Liver (tissue), 3 donors: ENCODE data around the gene WASF1.

Experiments used
- CTCF ChIP-seq: fragments of 150-350 bp; IDR thresholded peaks from 2 replicates; pipeline ENCODE4 v1.5.1; 2017; ENCODE audit warnings: improper control_type of control experiment, low read depth, low read length; ENCODE audit not compliant: missing input control
- EGR1 ChIP-seq, 2 donors: IDR thresholded peaks; 2 replicates each; pipeline ENCODE4 v1.6.1; 2016 to 2018; ENCODE audit warnings: antibody characterized with exemption in 2 of 2, low read depth in 2 of 2
- FOXA1 ChIP-seq: IDR thresholded peaks from 2 replicates; pipeline ENCODE4 v1.6.1; 2016; ENCODE audit warnings: antibody characterized with exemption
- HNF4A ChIP-seq, 2 donors: conservative IDR thresholded peaks; 2 replicates each; pipeline ENCODE4 v1.6.1; 2016; ENCODE audit warnings: antibody characterized with exemption in 2 of 2, mild to moderate bottlenecking in 2 of 2
- HNF4G ChIP-seq: IDR thresholded peaks from 2 replicates; pipeline ENCODE4 v1.6.1; 2016; ENCODE audit warnings: antibody characterized with exemption
- JUND ChIP-seq, 2 donors: IDR thresholded peaks; 2 replicates each; pipeline ENCODE4 v1.6.1; 2016; ENCODE audit warnings: antibody characterized with exemption in 2 of 2
- RAD21 ChIP-seq, 2 donors: IDR thresholded peaks; 2 replicates each; pipeline ENCODE4 v1.6.1; 2016; ENCODE audit warnings: antibody characterized with exemption in 2 of 2, mild to moderate bottlenecking in 2 of 2
- RXRA ChIP-seq, 2 donors: IDR thresholded peaks; 2 replicates each; pipeline ENCODE4 v1.6.1; 2017 to 2018; ENCODE audit warnings: antibody characterized with exemption in 2 of 2, mild to moderate bottlenecking in 1 of 2
- TAF1 ChIP-seq: conservative IDR thresholded peaks from 2 replicates; pipeline ENCODE4 v1.6.1; 2016; ENCODE audit warnings: antibody characterized with exemption, mild to moderate bottlenecking
- ZBTB33 ChIP-seq: IDR thresholded peaks from 2 replicates; pipeline ENCODE4 v1.6.1; 2016; ENCODE audit warnings: antibody characterized with exemption
- TF ChIP-seq, protein P1 (sequence below): IDR thresholded peaks from 2 replicates; pipeline ENCODE4 v1.6.1; 2016; ENCODE audit warnings: antibody characterized with exemption
- TF ChIP-seq, protein P2 (sequence below): IDR thresholded peaks from 2 replicates; pipeline ENCODE4 v1.6.1; 2016; ENCODE audit warnings: antibody characterized with exemption
- TF ChIP-seq, protein P3 (sequence below): IDR thresholded peaks from 2 replicates; pipeline ENCODE4 v1.6.1; 2016; ENCODE audit warnings: antibody characterized with exemption, mild to moderate bottlenecking
- donor health status: healthy.
- donor health status: healthy.

DNA sequence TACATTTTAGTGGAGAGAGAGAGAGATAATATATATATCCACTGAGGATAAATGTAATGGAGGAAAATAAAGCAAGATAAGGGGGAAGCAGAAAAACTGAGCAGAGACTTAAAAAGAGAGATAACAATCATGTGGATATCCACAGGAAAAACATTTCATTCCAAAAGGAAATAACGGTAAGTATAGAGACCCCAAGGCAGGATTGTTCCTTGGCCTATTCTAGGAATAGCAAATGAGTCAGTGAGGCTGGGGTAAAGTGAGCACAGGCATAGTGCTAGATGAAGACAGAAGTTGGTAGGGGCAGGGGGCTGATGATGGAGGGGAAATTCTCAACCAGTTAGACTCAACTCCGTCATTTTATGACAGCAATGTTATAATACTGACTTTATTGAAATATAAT lies 12.0 kb upstream of the WASF1 start:
- TF ChIP-seq RAD21 (IDR thresholded peaks at IDR 0.05) (no peak), TAF1 (no peak), CTCF (no peak), RXRA (IDR thresholded peaks at IDR 0.05) (no peak), JUND (IDR thresholded peaks at IDR 0.05) (no peak), HNF4G (no peak), HNF4A (conservative IDR thresholded peaks at IDR 0.05) (no peak), ZBTB33 (no peak), EGR1 (IDR thresholded peaks at IDR 0.05; ENCODE audit: low read depth in 2 of 2) (no peak), FOXA1 (no peak)
- TF ChIP-seq, protein P1, sequence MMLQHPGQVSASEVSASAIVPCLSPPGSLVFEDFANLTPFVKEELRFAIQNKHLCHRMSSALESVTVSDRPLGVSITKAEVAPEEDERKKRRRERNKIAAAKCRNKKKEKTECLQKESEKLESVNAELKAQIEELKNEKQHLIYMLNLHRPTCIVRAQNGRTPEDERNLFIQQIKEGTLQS, result no peak
- TF ChIP-seq, protein P2, sequence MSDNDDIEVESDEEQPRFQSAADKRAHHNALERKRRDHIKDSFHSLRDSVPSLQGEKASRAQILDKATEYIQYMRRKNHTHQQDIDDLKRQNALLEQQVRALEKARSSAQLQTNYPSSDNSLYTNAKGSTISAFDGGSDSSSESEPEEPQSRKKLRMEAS, result no peak
- TF ChIP-seq, protein P3, sequence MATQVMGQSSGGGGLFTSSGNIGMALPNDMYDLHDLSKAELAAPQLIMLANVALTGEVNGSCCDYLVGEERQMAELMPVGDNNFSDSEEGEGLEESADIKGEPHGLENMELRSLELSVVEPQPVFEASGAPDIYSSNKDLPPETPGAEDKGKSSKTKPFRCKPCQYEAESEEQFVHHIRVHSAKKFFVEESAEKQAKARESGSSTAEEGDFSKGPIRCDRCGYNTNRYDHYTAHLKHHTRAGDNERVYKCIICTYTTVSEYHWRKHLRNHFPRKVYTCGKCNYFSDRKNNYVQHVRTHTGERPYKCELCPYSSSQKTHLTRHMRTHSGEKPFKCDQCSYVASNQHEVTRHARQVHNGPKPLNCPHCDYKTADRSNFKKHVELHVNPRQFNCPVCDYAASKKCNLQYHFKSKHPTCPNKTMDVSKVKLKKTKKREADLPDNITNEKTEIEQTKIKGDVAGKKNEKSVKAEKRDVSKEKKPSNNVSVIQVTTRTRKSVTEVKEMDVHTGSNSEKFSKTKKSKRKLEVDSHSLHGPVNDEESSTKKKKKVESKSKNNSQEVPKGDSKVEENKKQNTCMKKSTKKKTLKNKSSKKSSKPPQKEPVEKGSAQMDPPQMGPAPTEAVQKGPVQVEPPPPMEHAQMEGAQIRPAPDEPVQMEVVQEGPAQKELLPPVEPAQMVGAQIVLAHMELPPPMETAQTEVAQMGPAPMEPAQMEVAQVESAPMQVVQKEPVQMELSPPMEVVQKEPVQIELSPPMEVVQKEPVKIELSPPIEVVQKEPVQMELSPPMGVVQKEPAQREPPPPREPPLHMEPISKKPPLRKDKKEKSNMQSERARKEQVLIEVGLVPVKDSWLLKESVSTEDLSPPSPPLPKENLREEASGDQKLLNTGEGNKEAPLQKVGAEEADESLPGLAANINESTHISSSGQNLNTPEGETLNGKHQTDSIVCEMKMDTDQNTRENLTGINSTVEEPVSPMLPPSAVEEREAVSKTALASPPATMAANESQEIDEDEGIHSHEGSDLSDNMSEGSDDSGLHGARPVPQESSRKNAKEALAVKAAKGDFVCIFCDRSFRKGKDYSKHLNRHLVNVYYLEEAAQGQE, result no peak
